OCI-LY1 (cell line): ENCODE data around the gene FAM200C.
A peak's percentile ranks its signal among the peaks of the same experiment; 100 is the strongest.

ENCODE experiments used
- H2AFZ ChIP-seq: fragments of 200-600 bp; sonication (generic), shearing (Covaris generic); 2 replicates; pipeline ENCODE4 v1.6.0; 2014; ENCODE audit warnings: antibody characterized with exemption, mild to moderate bottlenecking, low read length
- H3F3A ChIP-seq: fragments of 200-600 bp; sonication (generic), shearing (Covaris generic); 2 replicates; pipeline ENCODE4 v1.6.0; 2014; ENCODE audit warnings: mild to moderate bottlenecking, antibody characterized with exemption, low read length, moderate library complexity; ENCODE audit not compliant: insufficient read depth
- H3K27ac ChIP-seq: fragments of 200-600 bp; sonication (generic); 2 replicates; pipeline ENCODE4 v1.5.1; 2014; ENCODE audit warnings: low read length, mixed run types, mild to moderate bottlenecking, low read depth; ENCODE audit not compliant: poor library complexity, severe bottlenecking
- H3K27me3 ChIP-seq: fragments of 200-600 bp; sonication (generic); 2 replicates; pipeline ENCODE4 v1.6.0; 2014; ENCODE audit warnings: antibody characterized with exemption, mild to moderate bottlenecking, low read length, moderate library complexity; ENCODE audit not compliant: insufficient read depth
- H3K36me3 ChIP-seq: fragments of 200-600 bp; sonication (generic); 2 replicates; pipeline ENCODE4 v1.6.1; 2014; ENCODE audit warnings: mild to moderate bottlenecking, antibody characterized with exemption, low read length, moderate library complexity, mixed read lengths; ENCODE audit not compliant: insufficient read depth
- H3K4me1 ChIP-seq: fragments of 200-600 bp; sonication (generic); 2 replicates; pipeline ENCODE4 v1.5.1; 2014; ENCODE audit warnings: mild to moderate bottlenecking, low read length, moderate library complexity; ENCODE audit not compliant: insufficient read depth, severe bottlenecking
- H3K4me2 ChIP-seq: fragments of 200-600 bp; sonication (generic), shearing (Covaris generic); 2 replicates; pipeline ENCODE4 v1.6.1; 2014; ENCODE audit warnings: low read length
- H3K4me3 ChIP-seq: fragments of 200-600 bp; sonication (generic); 2 replicates; pipeline ENCODE4 v1.5.1; 2014; ENCODE audit warnings: low read length, low read depth, mild to moderate bottlenecking, mixed read lengths; ENCODE audit not compliant: poor library complexity, severe bottlenecking
- H3K79me2 ChIP-seq: fragments of 200-600 bp; shearing (Covaris generic); 2 replicates; pipeline ENCODE4 v1.6.1; 2016; ENCODE audit warnings: mixed run types, low read length, mixed read lengths; ENCODE audit not compliant: insufficient read depth
- H3K9ac ChIP-seq: fragments of 200-600 bp; sonication (generic), shearing (Covaris generic); 2 replicates; pipeline ENCODE4 v1.6.1; 2014; ENCODE audit warnings: mild to moderate bottlenecking, low read length, mixed read lengths
- H3K9me2 ChIP-seq: fragments of 200-600 bp; sonication (generic), shearing (Covaris generic); 2 replicates; pipeline ENCODE4 v1.6.1; 2014; ENCODE audit warnings: low read depth, mild to moderate bottlenecking, low read length, mixed read lengths
- H3K9me3 ChIP-seq: fragments of 200-600 bp; shearing (Covaris generic); 2 replicates; pipeline ENCODE4 v1.6.1; 2014; ENCODE audit warnings: low read length, mixed read lengths
- H4K20me1 ChIP-seq: fragments of 200-600 bp; sonication (generic), shearing (Covaris generic); 2 replicates; pipeline ENCODE4 v1.6.0; 2016; ENCODE audit warnings: mild to moderate bottlenecking, low read length; ENCODE audit not compliant: insufficient read depth
- EZH2 ChIP-seq: fragments of 200-600 bp; sonication (generic), shearing (Covaris generic); IDR thresholded peaks from 2 replicates; pipeline ENCODE4 v1.8.0; 2017; ENCODE audit warnings: borderline replicate concordance, mixed run types, mild to moderate bottlenecking, antibody characterized with exemption, low read length, moderate library complexity, mixed read lengths
- TF ChIP-seq, protein P1 (sequence below): fragments of 200-600 bp; sonication (generic), shearing (Covaris generic); IDR thresholded peaks from 2 replicates; pipeline ENCODE4 v1.5.1; 2017; ENCODE audit warnings: mild to moderate bottlenecking, antibody characterized with exemption, low read length, moderate library complexity, mixed read lengths

The FAM200C gene

DNA sequence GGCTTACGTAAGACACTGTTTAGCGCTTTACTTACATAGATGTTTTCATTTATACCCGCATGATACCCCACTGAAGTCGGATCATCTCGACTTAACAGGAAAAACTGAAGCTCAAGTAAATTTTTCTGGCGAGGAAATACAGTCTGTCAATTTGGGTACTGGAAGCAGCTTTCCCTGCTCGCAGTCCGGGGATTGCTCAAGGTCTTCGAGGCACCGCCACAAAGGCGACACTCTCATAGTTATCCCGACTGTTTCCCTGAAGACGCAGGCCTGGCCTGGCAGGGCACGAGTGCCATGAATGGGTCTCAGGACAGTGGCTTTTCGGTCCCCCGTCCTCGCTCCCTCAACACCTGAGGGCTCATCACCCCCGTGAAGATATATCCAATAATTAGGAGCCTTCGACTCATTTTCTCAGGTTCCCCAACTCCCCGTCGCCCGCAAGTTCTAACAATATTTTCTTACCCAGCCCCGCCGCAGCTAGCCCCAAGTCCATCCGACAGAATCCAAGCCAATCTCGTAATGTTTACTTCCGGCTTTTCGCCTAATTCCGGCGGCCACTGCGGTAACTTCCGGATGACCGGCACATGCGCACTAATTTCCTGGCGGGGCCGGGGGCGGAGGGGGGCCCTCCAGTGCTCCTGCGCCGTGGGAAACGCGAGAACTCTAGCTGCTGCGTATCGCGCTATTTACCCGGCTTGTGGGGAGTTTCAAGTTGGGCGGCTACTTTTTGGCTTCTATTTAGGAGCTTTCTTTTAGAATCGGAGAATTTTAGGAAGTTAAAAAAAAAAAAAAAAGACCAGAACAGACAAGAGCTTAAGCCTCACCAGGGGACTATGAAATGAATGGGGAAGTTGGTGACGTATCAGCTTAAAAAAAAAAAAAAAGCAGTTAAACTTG is 19.0 kb upstream of the FAM200C start, which contains the start of gene SLU7:
SLU7 (minus strand) TSS at position 521 of the 897 bp plus-strand sequence. CDS start 3,787 bp downstream, outside the sequence.
- Histone ChIP-seq H2AFZ (peak within 1 kb of the TSS; percentile 27; the same call in 1 of the 2 replicates), H3K27ac (peak within 1 kb of the TSS; percentile 93), H3K4me3 (peak within 1 kb of the TSS; percentile 90), H3K27me3 (no peaks in the 10 kb centered on the region), H3K9me3 (no peaks in the 10 kb centered on the region), H3K9ac (peak within 1 kb of the TSS; percentile 82), H3K36me3 (peaks cover 33% of the 10 kb centered on the region; the same call in 1 of the 2 replicates), H4K20me1 (no peaks in the 10 kb centered on the region), H3F3A (no peaks in the 10 kb centered on the region), H3K4me1 (peaks cover 57% of the 10 kb centered on the region), H3K79me2 (peaks cover 47% of the 10 kb centered on the region), H3K9me2 (no peaks in the 10 kb centered on the region), H3K4me2 (peak within 1 kb of the TSS; percentile 72)
- TF ChIP-seq, protein P1, sequence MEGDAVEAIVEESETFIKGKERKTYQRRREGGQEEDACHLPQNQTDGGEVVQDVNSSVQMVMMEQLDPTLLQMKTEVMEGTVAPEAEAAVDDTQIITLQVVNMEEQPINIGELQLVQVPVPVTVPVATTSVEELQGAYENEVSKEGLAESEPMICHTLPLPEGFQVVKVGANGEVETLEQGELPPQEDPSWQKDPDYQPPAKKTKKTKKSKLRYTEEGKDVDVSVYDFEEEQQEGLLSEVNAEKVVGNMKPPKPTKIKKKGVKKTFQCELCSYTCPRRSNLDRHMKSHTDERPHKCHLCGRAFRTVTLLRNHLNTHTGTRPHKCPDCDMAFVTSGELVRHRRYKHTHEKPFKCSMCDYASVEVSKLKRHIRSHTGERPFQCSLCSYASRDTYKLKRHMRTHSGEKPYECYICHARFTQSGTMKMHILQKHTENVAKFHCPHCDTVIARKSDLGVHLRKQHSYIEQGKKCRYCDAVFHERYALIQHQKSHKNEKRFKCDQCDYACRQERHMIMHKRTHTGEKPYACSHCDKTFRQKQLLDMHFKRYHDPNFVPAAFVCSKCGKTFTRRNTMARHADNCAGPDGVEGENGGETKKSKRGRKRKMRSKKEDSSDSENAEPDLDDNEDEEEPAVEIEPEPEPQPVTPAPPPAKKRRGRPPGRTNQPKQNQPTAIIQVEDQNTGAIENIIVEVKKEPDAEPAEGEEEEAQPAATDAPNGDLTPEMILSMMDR: no peak
- TF ChIP-seq EZH2: no peak

DNA sequence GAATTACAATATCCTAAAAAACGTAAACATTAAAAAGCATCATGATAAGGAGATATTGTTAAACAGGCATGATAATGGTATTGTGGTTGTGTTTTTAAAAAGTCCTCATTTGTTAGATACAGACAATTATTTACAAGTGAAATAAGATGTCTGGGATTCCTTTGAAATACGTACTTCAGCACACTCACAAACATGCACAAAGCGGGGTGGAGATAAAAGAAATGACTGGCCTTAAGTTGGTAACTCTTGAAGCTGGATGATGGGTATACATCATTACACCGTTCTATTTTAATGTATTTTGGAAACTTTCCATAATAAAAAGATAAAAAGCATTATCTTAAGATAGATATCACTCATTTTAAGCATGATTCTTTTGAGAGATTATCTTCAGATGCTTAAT is 1.0 kb downstream of the FAM200C start:
- TF ChIP-seq, protein P1: no peak
- no peak for TF ChIP-seq EZH2
- H2AFZ ChIP-seq: no peak overlapping the region
- H3K9me3 ChIP-seq: no peaks in the 10 kb centered on the region
- H3K4me2 ChIP-seq: peak overlapping the region; percentile 88
- H4K20me1 ChIP-seq: no peaks in the 10 kb centered on the region
- peak overlapping the region; percentile 84; the same call in 1 of the 2 replicates for H3K9ac ChIP-seq
- H3K9me2 ChIP-seq: no peaks in the 10 kb centered on the region
- peaks cover 21% of the 10 kb centered on the region for H3K36me3 ChIP-seq
- no peaks in the 10 kb centered on the region for H3K79me2 ChIP-seq
- peaks cover 15% of the 10 kb centered on the region for H3K4me1 ChIP-seq
- H3K27ac ChIP-seq: no peak overlapping the region
- H3K4me3 ChIP-seq: peak overlapping the region; percentile 90
- no peaks in the 10 kb centered on the region for H3F3A ChIP-seq
- no peaks in the 10 kb centered on the region for H3K27me3 ChIP-seq

DNA sequence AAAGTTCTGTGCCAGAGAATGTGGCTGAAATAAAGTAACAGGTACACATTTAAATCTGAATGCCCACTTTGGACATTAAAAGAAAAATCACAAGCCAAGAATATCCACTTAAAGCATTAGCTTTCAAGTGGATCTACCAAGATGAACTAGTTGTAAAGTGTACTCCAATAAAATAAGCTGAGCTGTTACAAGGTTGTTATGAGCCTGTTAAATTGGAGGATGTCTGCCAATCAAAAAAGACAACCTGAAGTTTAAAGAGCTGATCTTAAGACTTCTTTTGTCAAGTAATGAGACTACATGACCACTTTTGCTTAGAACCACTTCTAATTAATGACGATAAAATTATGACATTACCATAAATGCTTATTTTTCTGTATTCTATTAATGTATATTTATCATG is 2.4 kb downstream of the FAM200C start:
- Histone ChIP-seq H3K9me3 (no peaks in the 10 kb centered on the region), H3K4me2 (no peak overlapping the region)

More for the DNA sequence above, 2.4 kb downstream of the FAM200C start:
- no peak overlapping the region for H3K9ac ChIP-seq
- H2AFZ ChIP-seq: no peak overlapping the region
- TF ChIP-seq EZH2: no peak
- TF ChIP-seq, protein P1: no peak
- peaks cover 15% of the 10 kb centered on the region for H3K4me1 ChIP-seq
- H3K36me3 ChIP-seq: peaks cover 12% of the 10 kb centered on the region; the same call in 1 of the 2 replicates
- H3K79me2 ChIP-seq: no peaks in the 10 kb centered on the region
- no peaks in the 10 kb centered on the region for H4K20me1 ChIP-seq
- no peaks in the 10 kb centered on the region for H3K9me2 ChIP-seq
- no peaks in the 10 kb centered on the region for H3F3A ChIP-seq
- H3K27me3 ChIP-seq: no peaks in the 10 kb centered on the region
- H3K4me3 ChIP-seq: no peak overlapping the region
- no peak overlapping the region for H3K27ac ChIP-seq
